ENCODE results near the gene ELL3. TPM values are rescaled to one million over a fixed set of nuclear protein-coding genes. Genes with fewer than 3 reads are reported as not detected.
"Not testable (repeated sequence)": the region's sequence is repeated elsewhere in the genome, so short reads cannot be mapped to it uniquely, and the experiment has no call there.

ELL3 gene, protein sequence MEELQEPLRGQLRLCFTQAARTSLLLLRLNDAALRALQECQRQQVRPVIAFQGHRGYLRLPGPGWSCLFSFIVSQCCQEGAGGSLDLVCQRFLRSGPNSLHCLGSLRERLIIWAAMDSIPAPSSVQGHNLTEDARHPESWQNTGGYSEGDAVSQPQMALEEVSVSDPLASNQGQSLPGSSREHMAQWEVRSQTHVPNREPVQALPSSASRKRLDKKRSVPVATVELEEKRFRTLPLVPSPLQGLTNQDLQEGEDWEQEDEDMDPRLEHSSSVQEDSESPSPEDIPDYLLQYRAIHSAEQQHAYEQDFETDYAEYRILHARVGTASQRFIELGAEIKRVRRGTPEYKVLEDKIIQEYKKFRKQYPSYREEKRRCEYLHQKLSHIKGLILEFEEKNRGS
- total RNA-seq, result 8.5 TPM

DNA sequence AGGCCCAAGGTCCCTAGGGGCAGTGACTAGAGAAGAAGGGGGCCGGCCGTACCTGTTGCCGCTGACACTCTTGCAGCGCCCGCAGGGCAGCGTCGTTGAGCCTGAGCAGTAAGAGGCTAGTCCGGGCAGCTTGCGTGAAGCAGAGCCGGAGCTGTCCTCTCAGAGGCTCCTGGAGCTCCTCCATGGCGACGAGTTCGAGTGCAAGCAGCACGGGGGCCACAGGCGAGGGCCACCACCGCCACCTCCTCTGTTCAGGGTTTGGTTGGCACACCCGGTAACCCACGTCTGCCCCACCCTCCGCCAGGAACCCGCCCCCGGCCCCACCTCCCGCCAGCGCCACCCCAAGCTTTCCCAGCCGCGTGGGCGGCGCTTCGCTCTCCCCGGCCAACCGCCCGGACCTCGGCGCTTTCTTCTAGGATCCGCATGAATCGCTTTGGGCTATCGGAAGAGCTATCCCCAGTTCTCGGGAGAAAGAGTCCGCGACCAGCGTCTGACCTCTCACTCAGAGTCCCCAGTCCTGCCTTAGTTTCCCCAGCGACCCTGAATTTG, at the start of gene ELL3:
Gene ELL3 (minus strand): TSS at position 249 of the 549 bp plus-strand sequence. CDS start 65 bp downstream, at position 184.
- DNase-seq (ENCODE audit: low spot score), result peak; percentile 75

DNA sequence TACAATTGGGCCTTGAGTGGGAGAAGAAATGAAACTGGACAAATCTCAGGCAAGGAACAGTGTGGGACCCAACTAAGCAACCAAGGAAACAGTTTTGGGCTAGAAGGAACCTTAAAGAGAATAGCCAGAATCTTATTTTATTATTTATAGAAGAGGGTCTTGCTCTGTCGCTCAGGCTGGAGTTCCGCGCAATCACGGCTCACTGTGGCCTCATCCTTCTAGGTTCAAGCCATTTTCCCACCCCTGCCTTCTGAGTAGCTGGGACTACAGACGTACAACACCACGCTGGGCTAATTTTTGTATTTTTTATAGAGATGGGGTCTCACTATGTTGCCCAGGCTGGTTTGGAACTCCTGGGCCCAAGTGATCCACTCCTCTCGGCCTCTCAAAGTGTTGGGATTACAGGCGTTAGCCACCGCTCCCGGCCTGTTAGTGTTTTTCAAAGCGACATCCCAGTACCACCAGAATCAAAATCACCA, 49.3 kb upstream of the ELL3 start:
- no peak for DNase-seq (ENCODE audit: low spot score)

DNA sequence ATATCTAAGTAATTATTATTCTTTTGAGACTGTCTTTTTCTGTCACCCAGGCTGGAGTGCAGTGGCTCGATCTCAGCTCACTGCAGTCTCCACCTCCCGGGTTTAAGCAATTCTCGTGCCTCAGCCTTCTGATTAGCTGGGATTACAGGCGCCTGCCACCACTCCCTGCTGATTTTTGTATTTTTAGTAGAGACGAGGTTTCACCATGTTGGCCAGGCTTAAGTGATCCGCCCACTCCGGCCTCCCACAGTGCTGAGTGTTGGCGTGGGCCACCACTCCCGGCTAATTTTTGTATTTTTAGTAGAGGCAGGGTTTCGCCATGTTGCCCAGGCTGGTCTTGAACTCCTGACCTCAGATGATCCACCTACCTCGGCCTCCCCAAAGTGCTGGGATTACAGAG, 48.5 kb upstream of the ELL3 start:
- DNase-seq (ENCODE audit: low spot score), result not testable (repeated sequence)

DNA sequence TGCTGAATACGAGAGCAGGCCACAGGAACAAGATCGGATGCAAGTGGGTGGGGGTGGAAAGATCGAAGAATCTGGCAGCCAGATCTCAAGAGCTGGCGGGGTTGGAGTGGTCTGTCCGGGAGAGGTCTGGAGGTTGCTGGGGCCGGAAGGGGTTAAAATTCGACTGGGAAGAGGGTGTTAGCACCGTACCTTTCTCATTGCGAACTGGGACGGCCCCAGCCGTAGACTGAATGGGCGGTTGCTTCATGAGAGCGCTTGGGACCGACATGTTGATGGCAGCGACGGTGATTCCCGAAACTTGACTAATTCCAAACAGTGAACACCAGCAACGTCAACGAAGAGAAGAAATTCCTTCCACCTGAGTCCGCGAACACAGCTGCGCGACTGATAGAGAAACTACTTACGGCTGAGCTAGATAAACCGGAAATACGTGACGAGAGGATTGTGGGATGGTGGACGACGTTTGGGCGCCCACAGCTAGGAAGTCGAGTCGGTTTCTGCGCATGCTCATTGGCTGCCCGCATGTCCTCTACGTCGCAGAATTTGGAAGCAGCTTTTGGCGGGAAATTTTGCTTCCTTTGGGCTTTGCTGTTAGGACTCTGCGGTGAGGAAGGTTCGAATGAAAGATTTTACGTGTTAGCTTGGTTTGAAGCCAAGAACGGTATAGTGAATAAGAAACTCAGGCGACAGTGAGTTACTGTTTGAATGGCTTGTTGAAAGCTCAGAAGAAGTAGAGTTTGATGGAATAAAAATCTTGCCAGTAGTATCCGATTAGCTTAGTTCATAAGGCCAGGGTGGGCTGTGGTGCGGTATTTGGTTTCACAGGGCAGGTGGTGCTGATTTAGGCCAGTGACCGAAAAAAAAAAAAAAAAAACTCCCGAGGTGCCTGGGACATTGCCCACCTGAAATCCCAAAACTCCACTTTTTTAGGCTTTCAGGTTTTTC, 47.8 kb upstream of the ELL3 start, which contains the start of gene MFAP1:
Gene MFAP1 (minus strand): TSS at position 389 of the 945 bp plus-strand sequence. CDS start 121 bp downstream, at position 268.
- DNase-seq (ENCODE audit: low spot score), result peak; percentile 97

DNA sequence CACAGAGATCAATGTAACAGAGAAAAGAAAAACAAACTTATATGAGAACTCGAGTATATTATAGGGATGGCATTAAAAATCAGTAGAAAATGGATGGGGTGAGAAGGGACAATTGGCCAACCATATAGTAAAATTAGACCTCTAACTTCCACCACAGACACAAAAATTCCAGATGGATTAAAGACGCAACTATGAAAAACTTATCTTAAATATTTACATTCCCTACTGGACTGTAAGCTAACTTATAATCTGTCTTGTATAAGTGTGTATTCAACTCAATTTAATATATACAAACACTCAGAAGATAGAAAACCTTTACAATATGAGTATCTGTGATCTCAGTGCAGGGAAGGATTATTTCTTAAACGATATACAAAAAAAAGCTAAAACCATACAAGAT, 44.7 kb upstream of the ELL3 start:
- DNase-seq (ENCODE audit: low spot score), result no peak

DNA sequence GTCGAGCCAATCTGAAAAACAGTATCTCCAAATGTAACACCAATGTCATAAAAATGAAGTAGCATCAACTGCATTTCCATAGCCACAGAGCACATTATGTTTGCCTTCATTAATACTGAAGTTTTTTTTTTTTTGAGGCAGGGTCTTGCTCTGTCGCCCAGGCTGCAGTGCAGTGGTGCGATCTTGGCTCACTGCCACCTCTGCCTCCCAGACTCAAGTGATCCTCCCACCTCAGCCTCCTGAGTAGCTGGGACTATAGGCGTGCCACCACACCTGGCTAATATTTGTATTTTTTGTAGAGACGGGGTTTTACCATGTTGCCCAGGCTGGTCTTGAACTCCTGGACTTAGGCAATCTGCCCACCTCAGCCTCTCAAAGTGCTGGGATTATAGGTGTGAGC, 38.3 kb upstream of the ELL3 start:
- not testable (repeated sequence) for DNase-seq (ENCODE audit: low spot score)

DNA sequence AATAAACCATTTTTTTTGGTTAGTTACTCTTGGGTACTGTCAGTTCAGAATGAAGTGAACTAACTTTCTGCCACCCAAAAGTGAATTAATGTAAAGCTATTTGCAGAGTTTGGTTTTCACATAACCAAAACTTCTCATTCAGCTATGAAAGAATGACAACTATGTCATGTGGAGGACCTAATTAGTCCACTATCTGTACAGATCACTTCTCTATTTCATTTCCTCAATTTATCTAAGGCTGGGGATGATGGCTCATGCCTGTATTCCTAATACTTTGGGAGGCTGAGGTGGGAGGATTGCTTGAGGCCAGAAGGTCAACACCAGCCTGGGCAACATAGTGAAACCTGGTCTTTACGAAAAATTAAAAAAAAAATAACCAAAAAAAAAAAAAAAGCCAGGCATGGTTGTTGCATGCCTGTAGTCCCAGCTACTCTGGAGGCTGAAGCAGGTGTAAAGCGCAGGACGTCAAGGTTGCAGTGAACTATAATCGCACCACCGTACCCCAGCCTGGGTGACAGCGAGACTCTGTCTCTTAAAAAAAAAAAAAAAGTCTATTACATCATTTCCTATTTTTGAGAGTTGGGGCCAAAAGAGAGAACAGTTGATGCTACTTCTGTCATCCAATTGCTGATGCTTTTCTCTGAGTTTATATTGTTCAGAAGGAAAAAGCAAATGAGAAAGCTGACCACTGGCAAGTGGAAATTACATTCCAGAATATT, 32.4 kb upstream of the ELL3 start:
- no peak for DNase-seq (ENCODE audit: low spot score)

DNA sequence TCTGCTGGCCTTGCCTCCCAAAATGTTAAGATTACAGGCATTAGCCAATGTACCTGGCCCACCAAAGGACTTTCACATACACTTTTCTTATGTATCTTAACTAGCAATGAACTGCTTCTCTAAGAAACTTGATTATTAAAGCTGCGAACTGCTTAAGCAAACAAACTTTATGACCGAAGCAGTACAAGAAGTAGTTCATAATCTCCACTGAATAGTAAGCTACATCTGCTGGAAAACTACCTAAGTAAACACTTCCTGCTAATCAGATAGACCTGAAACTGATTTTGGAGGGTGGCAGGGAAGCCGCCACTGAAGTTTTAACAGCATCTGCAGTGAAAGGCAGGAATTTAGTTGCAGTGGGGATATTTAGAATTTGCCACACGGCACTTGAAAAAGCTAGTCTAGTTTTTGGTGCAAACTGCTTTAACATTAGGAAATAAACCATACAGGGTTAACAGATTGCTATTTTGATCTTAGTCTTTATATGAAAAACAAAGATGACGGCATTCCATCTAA, 31.7 kb upstream of the ELL3 start:
- DNase-seq (ENCODE audit: low spot score), result no peak

DNA sequence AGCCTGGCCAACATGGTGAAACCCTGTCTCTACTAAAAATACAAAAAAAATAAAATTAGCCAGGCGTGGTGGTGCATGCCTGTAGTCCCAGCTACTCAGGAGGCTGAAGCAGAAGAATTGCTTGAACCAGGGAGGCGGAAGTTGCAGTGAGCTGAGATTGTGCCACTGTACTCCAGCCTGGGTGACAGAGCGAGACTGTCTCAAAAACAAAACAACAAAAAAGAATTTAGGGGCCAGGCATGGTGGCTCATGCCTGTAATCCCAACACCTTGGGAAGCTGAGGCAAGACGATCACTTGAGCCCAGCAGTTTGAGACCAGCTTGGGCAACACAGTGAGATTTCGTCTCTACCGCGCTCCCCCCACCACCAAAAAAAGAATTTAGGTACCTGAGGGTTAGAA, 25.9 kb upstream of the ELL3 start:
- not testable (repeated sequence) for DNase-seq (ENCODE audit: low spot score)

DNA sequence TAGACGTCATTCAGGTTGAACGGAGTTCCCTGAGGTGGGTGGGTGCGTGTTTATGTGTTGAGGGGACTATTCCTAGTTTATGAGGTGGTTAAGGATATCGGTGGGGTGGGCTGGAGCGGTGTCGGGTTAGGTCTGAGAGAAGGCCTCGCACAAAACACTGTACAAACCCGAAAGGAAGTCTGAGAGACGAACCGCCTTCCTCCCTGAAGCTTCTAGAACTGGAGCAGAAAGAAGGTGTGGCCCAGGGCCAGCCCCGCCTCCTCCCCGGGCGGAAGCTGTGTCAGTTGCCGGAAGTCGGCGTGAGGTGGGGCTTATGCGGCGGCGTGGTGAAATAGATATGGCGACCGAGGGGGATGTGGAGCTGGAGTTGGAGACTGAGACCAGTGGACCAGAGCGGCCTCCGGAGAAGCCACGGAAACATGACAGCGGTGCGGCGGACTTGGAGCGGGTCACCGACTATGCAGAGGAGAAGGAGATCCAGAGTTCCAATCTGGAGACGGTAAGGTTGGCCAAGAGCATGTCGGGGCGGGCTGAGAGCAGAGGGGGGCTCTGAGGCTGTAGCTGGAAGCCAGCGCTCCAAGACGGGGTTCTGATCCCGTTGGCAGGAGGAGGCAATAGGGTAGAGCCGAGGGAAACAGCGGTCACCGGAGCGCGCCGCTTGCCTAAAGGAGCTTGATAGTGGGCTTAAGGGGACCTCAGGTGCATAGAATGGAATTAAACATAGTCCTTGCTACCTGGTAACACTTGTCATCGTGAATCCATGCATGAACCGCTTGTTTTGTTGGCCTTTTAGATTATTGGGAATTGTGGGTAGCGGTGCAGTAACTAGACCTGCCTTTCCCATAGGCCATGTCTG, 23.7 kb upstream of the ELL3 start, which contains the start of gene HYPK:
Gene HYPK (plus strand): TSS at position 314 of the 856 bp plus-strand sequence. CDS start 24 bp downstream, at position 338.
- DNase-seq (ENCODE audit: low spot score), result peak; percentile 95

DNA sequence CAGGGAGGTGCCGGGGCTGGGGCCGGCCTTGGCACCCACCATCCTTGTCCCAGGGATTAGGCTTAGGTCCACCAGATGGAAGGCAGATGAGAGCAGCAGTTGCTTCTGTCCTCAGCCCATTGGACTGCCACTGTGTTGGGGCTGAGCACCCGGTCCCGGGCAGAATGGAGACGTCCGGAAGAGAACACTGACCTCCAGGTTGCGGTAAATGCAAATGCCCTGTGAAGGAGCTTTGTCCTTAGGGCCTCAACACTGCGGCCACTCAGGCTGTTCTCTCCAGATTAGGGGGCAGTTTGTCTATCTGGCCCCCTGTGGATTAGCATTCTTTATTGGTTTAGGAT, 23.1 kb upstream of the ELL3 start, which contains the start of gene SERINC4:
Gene SERINC4 (minus strand): TSS at position 276 of the 341 bp plus-strand sequence. CDS start 234 bp downstream, at position 42.
- no peak for DNase-seq (ENCODE audit: low spot score)

DNA sequence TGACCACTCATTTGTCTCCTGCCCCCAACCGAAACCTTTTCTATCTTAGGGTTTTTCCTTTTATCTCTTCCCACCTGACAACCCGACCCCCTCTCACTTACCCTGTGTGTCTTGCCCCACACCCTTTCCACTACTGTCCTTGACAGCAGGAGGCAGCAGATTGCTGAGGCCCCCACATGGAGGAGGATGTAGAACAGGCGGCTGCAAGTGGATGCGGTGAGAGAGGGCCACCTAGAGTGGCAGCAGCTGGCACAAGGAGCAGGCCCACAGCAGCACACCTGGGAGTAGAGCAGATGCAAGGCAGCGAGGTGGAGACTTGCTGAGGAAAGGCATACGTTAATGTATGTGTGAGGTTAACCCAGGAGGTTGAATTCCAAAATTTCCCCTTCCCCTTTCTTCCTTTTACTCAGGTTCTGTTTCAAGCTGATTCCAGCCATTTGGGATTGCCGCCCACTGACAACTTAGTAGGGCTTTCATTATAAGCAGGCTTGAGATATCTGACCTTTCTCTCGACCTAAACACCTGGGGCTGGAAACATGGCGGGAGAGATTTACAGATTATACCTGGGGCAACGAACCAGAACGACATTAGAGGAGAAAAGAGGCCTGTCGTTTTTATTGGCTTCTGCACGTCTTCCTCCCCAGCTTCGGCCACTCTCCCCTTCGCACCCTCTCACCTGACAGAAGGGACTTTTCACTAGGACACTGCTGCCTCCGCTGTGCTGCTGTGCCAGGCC, 22.6 kb upstream of the ELL3 start:
- no peak for DNase-seq (ENCODE audit: low spot score)

DNA sequence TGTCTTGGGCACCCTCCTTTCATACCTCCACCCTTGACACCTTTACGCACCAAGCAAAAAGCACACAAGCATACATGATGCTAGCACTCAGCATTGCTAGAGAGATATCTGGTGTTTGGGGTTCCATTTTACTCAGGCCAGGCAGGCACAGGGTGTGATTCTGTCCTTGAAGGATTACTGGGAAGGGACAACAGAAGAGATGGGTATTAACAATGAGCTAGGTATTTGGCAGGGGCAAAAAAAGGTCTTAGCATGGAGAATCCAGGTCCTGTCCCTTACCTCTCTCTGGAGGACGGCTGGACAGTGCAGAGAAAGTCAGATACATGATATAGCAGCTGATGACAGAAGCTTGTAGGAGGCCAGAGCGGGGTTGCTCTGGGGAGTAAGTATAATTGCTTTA, 19.8 kb upstream of the ELL3 start:
- no peak for DNase-seq (ENCODE audit: low spot score)

DNA sequence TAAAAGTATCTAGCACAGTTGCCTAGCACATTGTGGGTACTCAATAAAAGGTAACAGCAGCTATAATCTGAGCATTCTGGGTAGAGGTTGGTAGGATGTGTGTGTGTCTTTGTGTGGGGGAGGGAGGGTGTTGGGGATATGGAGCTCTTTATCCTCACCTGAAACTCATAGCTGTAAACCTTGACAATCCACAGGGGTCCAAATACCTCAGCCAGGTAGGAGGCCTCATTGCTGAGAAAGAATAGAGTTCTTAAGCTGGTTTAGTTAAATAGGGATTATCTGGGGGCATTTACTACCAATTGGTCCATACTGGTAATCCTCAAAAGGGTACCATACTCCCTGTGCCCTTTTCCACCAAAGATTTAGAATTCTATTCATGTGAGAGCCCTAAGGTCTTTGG, 19.2 kb upstream of the ELL3 start:
- no peak for DNase-seq (ENCODE audit: low spot score)

DNA sequence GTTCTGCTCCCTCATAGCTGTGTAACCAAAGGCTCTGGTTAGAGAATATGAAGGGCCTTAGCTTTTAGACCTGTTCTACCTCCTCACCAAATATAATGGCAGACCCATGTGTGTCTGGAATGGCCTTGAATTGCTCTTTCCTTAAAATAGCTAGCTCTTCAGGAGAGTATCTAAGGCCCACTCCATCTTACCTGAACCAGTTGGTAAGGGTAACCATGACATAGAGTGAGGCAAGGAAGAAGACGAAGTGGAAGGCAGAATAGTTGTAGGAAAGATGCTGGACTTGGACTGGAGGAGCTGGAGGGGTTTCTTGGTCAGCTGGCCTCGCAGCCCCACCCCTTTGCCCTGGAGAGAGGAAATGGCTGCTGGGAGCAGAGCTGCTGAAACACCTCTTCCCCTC, 18.4 kb upstream of the ELL3 start:
- DNase-seq (ENCODE audit: low spot score), result no peak

DNA sequence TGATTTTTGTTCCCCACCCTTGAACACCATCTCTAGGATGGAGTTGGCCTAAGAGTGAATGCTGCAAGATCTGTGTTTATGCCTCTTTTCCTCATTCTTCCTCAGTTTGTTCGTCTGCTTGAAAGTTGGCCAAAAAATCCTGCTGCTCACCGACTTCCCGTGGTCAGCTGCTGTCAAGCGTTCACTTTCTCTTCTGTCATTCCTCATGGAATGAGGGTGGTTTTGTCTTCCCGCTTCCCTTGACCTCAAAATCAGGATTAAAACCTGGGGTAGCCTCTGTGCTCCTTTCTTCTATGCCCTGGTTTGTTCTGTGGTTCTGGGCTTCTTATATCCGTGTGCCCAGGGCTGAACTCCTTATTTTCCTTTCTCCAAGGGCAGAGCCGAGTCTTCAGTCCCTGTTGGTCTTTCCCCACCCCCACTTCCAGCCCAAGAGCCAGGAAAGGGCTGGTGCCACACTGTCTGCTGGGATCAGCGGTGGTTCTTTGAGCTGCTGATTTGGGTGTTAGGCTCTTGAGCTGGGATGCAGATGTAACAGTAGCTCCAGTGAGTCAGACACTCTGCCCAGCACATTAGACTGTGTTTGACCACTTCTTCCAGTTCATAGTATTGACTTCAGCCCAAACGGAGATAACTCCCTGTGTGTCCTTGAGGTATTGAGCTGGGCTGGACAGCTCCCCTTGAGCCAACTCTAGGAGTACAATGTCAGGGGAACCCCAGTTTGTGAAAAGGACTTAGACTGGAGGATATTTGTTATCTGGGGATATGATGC, 17.7 kb upstream of the ELL3 start:
- no peak for DNase-seq (ENCODE audit: low spot score)

DNA sequence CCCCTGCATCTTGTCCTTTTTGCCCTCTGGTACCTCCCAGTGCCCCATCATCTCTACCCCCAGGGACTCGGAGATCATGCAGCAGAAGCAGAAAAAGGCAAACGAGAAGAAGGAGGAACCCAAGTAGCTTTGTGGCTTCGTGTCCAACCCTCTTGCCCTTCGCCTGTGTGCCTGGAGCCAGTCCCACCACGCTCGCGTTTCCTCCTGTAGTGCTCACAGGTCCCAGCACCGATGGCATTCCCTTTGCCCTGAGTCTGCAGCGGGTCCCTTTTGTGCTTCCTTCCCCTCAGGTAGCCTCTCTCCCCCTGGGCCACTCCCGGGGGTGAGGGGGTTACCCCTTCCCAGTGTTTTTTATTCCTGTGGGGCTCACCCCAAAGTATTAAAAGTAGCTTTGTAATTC, 16.9 kb upstream of the ELL3 start:
- DNase-seq (ENCODE audit: low spot score), result no peak

DNA sequence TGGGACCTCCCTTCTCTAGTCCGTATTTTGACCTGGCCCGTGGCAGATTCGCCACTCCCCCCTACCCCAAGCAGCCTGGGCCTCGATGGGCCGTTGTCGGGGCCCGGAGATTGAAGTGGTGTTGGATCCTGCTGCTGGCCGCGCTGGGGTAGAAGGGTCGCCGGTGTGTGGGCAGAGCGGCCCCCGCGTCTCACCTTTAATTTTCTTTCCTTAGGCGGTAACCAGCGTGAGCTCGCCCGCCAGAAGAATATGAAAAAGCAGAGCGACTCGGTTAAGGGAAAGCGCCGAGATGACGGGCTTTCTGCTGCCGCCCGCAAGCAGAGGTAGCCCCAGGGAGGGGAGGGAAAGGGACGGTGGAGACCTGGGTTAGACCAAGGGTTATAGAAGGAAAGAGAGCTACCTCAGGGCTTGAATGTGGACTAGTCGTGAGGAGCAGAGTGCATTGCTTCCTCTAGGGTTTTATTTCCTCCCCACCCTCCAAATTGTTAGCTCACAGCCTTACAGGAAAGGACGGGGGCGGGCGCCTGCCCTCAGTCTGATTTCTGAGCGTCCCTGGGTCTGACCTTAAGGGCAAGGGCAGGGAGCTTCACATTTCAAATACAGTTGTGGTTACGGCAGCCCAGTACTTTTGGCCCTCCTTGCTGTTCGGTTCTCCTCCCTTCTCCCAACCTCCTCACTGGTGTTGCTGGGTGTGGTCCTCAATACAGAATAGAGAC, 16.2 kb upstream of the ELL3 start:
- no peak for DNase-seq (ENCODE audit: low spot score)
